Measurements from ENCODE around the gene FAM229B.

Gene FAM229B

GRCh38 chr6:112141707-112142106 lies 54.3 kb downstream of the FAM229B start:
- TF ChIP-seq CTCF (conservative IDR thresholded peaks at IDR 0.05; ENCODE audit: low read depth, low read length), result no peak
- Histone ChIP-seq H3K27ac (no peak overlapping the region), H3K27me3 (ENCODE audit: insufficient read depth, low read depth) (no peaks in the 10 kb centered on the region), H3K4me1 (ENCODE audit: low read depth, poor library complexity, severe bottlenecking) (no peaks in the 10 kb centered on the region), H3K36me3 (ENCODE audit: insufficient read depth) (no peaks in the 10 kb centered on the region), H2AFZ (ENCODE audit: low read depth) (no peak overlapping the region), H3K4me2 (no peak overlapping the region), H3K9ac (no peak overlapping the region), H3K4me3 (IDR thresholded peaks at IDR 0.05; ENCODE audit: insufficient read depth, low read depth, low read length) (no peak overlapping the region), H4K20me1 (ENCODE audit: insufficient read depth) (no peaks in the 10 kb centered on the region), H3K79me2 (ENCODE audit: insufficient read depth, low read depth) (no peaks in the 10 kb centered on the region)

- Histone ChIP-seq H3K4me3 (IDR thresholded peaks at IDR 0.05; ENCODE audit: insufficient read depth, low read depth, low read length) (no peak overlapping the region), H3K79me2 (ENCODE audit: insufficient read depth, low read depth) (no peaks in the 10 kb centered on the region), H3K4me2 (no peak overlapping the region), H3K9ac (no peak overlapping the region), H3K4me1 (ENCODE audit: low read depth, poor library complexity, severe bottlenecking) (no peaks in the 10 kb centered on the region), H3K27me3 (ENCODE audit: insufficient read depth, low read depth) (no peaks in the 10 kb centered on the region), H2AFZ (ENCODE audit: low read depth) (no peak overlapping the region), H3K27ac (no peak overlapping the region), H4K20me1 (ENCODE audit: insufficient read depth) (no peaks in the 10 kb centered on the region), H3K36me3 (ENCODE audit: insufficient read depth) (no peaks in the 10 kb centered on the region)
- no peak for TF ChIP-seq CTCF (conservative IDR thresholded peaks at IDR 0.05; ENCODE audit: low read depth, low read length)
Measured at GRCh38 chr6:112144145-112144926, 56.9 kb downstream of the FAM229B start.

- Histone ChIP-seq H3K79me2 (ENCODE audit: insufficient read depth, low read depth) (no peaks in the 10 kb centered on the region), H3K27ac (no peak overlapping the region), H3K9ac (no peak overlapping the region), H3K4me2 (no peak overlapping the region), H3K4me1 (ENCODE audit: low read depth, poor library complexity, severe bottlenecking) (no peaks in the 10 kb centered on the region), H3K4me3 (IDR thresholded peaks at IDR 0.05; ENCODE audit: insufficient read depth, low read depth, low read length) (no peak overlapping the region), H2AFZ (ENCODE audit: low read depth) (no peak overlapping the region), H3K27me3 (ENCODE audit: insufficient read depth, low read depth) (no peaks in the 10 kb centered on the region), H4K20me1 (ENCODE audit: insufficient read depth) (no peaks in the 10 kb centered on the region), H3K36me3 (ENCODE audit: insufficient read depth) (no peaks in the 10 kb centered on the region)
- TF ChIP-seq CTCF (conservative IDR thresholded peaks at IDR 0.05; ENCODE audit: low read depth, low read length), result no peak
Measured at GRCh38 chr6:112145080-112145573, 57.7 kb downstream of the FAM229B start.

GRCh38 chr6:112148103-112148502 lies 60.7 kb downstream of the FAM229B start:
- H3K27ac ChIP-seq, result no peak overlapping the region
- H4K20me1 ChIP-seq (ENCODE audit: insufficient read depth), result no peaks in the 10 kb centered on the region
- H3K9ac ChIP-seq, result no peak overlapping the region
- no peaks in the 10 kb centered on the region for H3K27me3 ChIP-seq (ENCODE audit: insufficient read depth, low read depth)
- no peaks in the 10 kb centered on the region for H3K36me3 ChIP-seq (ENCODE audit: insufficient read depth)
- H2AFZ ChIP-seq (ENCODE audit: low read depth), result no peak overlapping the region
- no peak for TF ChIP-seq CTCF (conservative IDR thresholded peaks at IDR 0.05; ENCODE audit: low read depth, low read length)
- H3K79me2 ChIP-seq (ENCODE audit: insufficient read depth, low read depth), result no peaks in the 10 kb centered on the region
- no peaks in the 10 kb centered on the region for H3K4me1 ChIP-seq (ENCODE audit: low read depth, poor library complexity, severe bottlenecking)
- no peak overlapping the region for H3K4me3 ChIP-seq (IDR thresholded peaks at IDR 0.05; ENCODE audit: insufficient read depth, low read depth, low read length)
- H3K4me2 ChIP-seq, result no peak overlapping the region

Data from KMS-11 (cell line).